Measurements from ENCODE around the gene GNG12.
A peak's percentile ranks its signal among the peaks of the same experiment; 100 is the strongest.
"Not testable (repeated sequence)": the region's sequence is repeated elsewhere in the genome, so short reads cannot be mapped to it uniquely, and the experiment has no call there.

GNG12 gene

DNA sequence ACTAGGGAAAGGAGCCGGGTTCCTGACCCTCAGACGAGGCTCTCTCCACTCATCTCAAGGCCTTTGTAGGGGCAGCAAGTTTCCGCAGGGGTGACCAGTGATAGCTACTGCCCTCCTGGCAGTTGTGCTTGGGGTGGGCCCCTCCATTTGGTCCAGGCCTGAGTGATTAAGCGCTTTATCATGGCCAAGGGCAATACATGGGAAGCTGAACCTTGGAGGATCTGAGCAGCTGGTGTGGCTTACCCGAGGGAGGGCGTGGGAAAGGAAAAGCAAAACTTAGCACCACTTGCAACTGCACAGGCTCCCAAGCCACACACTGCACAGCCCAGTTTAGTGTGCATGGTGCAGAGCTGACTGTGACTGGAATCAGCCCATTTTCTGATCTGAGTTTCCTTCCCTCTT, 100.5 kb downstream of the GNG12 start:
- no peak overlapping the region for H3K27ac Mint-ChIP-seq
- no peak overlapping the region for H3K4me3 Mint-ChIP-seq
- ATAC-seq (no peak), DNase-seq (no peak)
- no peaks in the 10 kb centered on the region for H3K9me3 Mint-ChIP-seq
- H3K27me3 Mint-ChIP-seq: peaks cover 8% of the 10 kb centered on the region
- peaks cover 26% of the 10 kb centered on the region for H3K4me1 Mint-ChIP-seq

DNA sequence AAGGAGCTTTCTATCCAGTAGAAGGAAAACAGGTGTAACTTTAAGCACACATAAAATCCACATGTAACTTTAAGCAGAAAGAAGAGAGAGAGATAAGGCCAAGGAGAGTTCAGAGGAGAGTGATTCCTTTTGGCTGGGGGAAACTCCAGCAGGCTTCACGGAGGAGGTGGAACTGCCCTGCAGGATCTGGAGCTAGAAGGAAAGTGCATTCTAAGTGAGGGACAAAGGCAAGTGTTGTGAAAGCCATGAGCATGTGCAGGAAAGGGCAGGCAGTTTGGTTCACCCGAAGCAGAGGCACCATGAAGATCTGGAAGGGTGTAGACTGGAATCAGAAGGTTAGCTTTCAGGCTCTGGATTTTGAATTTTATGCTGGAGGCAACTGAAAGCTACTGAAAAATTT, 101.9 kb downstream of the GNG12 start:
- ATAC-seq: no peak
- Mint-ChIP-seq H3K4me3 (no peak overlapping the region), H3K4me1 (peaks cover 21% of the 10 kb centered on the region), H3K27ac (no peak overlapping the region), H3K27me3 (peaks cover 8% of the 10 kb centered on the region), H3K9me3 (no peaks in the 10 kb centered on the region)
- no peak for DNase-seq

DNA sequence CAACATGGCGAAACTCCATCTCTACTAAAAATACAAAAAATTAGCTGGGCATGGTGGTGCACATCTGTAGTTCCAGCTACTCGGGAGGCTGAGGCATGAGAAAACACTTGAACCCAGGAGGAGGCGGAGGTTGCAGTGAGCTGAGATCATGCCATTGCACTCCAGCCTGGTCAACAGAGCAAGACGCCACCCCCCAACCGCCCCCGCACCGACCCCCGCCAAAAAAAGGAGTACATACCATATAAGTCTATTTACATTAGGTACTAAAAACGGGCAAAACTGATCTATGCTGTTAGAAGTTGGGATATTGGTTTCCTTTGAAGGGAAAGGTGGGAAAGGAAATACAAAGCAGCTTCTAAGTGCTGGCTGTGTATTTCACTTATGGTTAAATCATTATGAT, 103.0 kb downstream of the GNG12 start:
- peaks cover 13% of the 10 kb centered on the region for H3K4me1 Mint-ChIP-seq

DNA sequence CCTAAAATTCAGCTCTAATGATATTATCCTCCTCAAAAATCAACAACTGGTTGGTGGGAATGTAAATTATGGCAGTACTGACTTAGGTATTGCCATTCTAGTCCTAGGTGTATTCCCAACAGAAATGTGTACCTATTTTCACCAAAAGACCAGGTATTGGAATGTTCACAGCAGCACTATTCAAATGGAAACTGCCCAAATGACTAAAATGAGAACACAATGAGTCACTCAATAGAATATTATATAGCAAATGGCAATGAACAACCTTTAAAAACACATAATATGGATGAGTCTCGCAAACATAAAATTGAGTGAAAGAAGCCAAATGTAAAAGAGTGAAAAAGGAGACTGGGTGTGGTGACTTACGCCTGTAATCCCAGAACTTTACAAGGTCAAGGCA, 103.4 kb downstream of the GNG12 start:
- peak; percentile 68 for ATAC-seq

More for the DNA sequence above, 103.0 kb downstream of the GNG12 start:
- H3K9me3 Mint-ChIP-seq, H3K4me3 Mint-ChIP-seq, H3K27ac Mint-ChIP-seq, DNase-seq, H3K27me3 Mint-ChIP-seq, ATAC-seq: not testable (repeated sequence)

DNA sequence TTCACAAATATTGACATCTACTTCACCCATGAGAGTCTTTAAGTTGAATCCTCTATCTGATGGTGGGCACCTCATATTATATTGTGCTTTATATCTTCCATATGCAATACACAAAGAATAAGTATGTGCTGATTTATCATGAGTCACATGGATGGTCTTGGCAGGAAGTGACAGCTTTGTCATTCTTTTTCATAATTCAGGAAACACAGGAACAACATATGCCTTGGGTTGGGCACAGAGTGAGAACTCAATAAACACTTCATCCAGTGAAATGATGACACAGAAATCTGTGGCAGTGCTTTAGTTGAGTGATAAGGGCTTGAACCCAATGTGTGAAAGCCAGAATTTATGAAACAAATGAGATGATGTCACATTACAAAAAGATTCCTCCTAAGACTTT, 107.0 kb downstream of the GNG12 start:
- Mint-ChIP-seq H3K27ac (no peak overlapping the region), H3K27me3 (peaks cover 8% of the 10 kb centered on the region), H3K9me3 (no peaks in the 10 kb centered on the region), H3K4me3 (no peak overlapping the region), H3K4me1 (peaks cover 6% of the 10 kb centered on the region)
- DNase-seq: no peak
- no peak for ATAC-seq

More for the DNA sequence above, 103.4 kb downstream of the GNG12 start:
- H3K4me3 Mint-ChIP-seq: no peak overlapping the region
- no peaks in the 10 kb centered on the region for H3K9me3 Mint-ChIP-seq
- peaks cover 13% of the 10 kb centered on the region for H3K4me1 Mint-ChIP-seq
- no peak overlapping the region for H3K27ac Mint-ChIP-seq
- DNase-seq: no peak
- H3K27me3 Mint-ChIP-seq: peaks cover 8% of the 10 kb centered on the region

DNA sequence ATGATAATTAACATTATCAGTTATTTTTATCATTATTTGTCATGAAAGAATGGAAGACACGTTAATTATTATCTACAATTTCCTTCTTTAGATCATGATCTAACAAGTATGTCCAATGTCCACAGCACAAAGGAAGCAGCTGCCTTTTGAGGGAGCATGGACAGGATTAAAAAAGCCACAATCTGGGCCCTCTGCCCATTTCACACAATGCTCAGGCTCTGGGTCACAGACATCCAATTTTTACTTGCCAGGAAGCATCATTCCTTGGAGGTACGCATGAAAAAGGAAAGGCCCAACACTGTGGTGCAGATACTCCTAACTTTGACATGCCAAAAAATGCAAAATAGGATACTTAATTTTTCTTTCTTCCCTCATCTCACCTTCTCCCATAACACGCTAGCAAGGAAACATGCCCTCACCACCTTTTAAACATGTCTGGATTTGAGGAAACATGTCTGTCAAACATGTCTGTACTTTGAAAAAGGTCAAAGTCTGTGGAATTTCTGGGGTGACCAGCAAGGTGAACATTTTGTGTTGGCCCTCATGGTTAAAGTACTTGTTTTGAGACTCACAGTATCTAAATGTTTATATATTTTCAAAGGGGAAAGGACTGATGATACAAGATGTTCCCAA, 108.2 kb downstream of the GNG12 start:
- no peak for ATAC-seq
- Mint-ChIP-seq H3K4me1 (peaks cover 6% of the 10 kb centered on the region), H3K27me3 (peaks cover 8% of the 10 kb centered on the region), H3K9me3 (no peaks in the 10 kb centered on the region), H3K27ac (peak overlapping the region in 1 of 2 donors; percentile 54), H3K4me3 (no peak overlapping the region)
- no peak for DNase-seq

DNA sequence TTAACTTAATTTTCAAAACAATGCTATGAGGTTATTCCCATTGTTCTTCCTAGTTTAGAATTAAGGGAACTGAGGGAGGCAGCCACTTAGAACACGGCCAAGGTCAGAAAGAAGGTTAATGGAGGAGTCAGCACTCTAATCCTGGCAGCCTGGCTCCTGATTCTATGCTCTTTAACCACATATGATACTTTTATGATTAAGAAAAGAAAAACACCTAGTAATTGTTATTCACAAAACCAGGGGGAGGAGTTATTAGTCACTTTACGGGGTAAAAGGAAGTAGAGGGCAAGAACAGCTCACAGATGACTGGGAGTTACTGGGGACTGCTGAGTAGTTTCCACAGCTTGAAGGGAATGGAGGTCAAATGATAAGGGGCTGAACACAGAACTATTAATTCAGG, 109.6 kb downstream of the GNG12 start:
- Mint-ChIP-seq H3K27ac (no peak overlapping the region), H3K27me3 (peaks cover 6% of the 10 kb centered on the region), H3K9me3 (no peaks in the 10 kb centered on the region), H3K4me1 (no peaks in the 10 kb centered on the region), H3K4me3 (no peak overlapping the region)
- peak in 1 of 2 donors; percentile 26 for DNase-seq
- ATAC-seq: peak; percentile 96

DNA sequence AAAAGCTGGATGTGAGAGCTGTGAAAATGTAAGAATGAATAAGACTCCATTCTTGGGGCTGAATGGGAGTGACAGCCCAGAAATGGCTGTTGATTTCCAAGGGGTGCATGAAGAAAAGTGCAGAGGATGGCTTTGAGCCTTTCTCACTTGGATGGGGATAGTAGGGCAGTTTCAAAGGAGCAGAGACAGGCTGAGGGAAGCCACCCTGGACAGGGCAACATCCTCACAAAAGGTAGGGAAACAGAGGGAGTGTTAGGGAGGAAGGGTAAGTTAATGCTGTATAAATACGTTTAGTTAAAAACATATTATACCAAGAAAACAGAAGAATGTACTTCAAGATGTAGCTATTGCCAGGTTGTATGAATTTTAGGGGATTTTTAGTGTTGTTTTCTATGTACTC, 110.1 kb downstream of the GNG12 start:
- Mint-ChIP-seq H3K27me3 (peaks cover 1% of the 10 kb centered on the region), H3K27ac (no peak overlapping the region), H3K9me3 (no peaks in the 10 kb centered on the region), H3K4me1 (no peaks in the 10 kb centered on the region), H3K4me3 (no peak overlapping the region)
- no peak for ATAC-seq
- DNase-seq: no peak

DNA sequence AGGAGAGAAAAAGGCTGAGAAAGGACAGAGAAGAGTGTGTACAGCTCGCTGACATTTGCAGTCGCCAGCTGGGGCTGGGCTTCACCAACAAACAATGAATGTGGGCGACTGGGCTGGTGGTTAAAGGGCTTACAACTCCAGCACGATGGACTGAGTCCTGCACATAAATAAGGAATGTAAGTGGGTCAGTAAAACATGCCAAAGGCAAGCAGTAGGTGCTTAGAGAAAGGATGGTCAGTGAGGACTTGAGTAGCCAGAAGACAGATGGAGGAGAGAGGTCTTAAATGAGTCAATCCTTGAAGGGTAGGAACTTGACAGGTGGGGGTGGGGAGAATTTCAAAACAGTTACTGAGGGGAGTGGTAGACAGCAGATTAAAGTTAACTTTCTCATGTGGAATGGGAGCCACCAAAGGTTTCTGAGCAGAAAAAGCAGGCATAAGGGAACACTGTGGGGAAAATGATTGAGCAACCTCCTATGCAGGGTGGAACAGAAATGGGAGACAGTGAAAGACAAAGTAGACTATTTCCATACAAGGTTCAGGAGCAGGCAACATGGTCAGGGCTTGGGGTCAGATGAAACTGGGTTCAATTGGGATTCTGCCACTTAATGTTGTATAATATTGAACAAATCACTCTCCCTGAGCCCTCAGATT, 110.8 kb downstream of the GNG12 start:
- Mint-ChIP-seq H3K9me3 (no peaks in the 10 kb centered on the region), H3K4me1 (no peaks in the 10 kb centered on the region), H3K4me3 (no peak overlapping the region), H3K27me3 (no peaks in the 10 kb centered on the region), H3K27ac (no peak overlapping the region)
- DNase-seq (no peak), ATAC-seq (no peak)

DNA sequence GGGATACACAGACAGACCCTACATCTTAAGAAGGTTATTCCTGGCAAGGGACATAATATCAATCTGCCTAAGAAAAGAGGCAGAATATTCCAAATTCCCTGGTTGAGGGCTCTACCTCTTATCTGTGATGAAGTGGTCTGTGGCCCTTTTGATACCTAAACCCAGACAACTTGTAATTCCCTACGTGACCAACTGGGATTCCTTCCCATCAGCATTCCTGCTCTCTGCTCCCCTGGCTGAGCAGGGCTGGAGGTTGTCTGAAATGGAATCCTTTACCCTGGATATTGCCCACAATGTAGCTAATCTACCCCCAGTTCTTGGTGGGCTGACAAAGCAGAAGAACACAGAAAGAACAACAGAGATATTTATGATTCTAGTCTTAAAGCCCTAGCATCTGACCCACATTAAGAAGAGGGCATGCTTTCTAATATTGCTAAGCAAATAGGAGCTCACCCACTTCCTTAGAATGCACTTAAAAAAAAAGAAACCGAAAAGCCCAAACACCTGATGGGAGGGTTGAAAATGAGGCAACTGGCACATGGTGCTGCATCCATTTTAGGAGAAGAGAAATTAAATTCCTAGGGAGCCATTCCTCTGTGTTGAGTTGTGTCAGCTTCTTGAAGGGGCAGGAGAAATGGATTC, 111.5 kb downstream of the GNG12 start:
- no peak for DNase-seq
- ATAC-seq: no peak
- Mint-ChIP-seq H3K27me3 (no peaks in the 10 kb centered on the region), H3K4me1 (no peaks in the 10 kb centered on the region), H3K27ac (no peak overlapping the region), H3K4me3 (no peak overlapping the region), H3K9me3 (no peaks in the 10 kb centered on the region)

DNA sequence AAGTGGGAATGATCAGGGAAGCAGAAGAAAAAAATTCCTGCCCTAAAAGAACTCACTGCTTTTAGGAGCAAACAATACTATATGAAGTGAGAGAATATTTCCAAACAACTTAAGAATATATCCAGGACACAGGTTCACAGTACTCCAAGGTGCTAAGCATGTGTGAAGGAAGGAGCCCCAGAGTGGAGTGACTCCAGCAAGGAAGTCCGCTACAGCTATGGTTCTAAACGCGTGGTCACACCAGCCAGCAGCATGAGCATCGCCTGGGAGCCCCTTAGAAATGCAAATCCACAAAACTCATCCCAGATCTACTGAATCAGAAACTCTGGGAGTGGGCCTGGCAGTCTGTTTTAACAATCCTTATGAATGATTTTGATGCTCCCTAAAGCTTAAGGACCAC, 112.2 kb downstream of the GNG12 start:
- no peaks in the 10 kb centered on the region for H3K4me1 Mint-ChIP-seq
- H3K27ac Mint-ChIP-seq: no peak overlapping the region
- H3K27me3 Mint-ChIP-seq: no peaks in the 10 kb centered on the region
- ATAC-seq: no peak
- H3K4me3 Mint-ChIP-seq: no peak overlapping the region
- DNase-seq: no peak
- H3K9me3 Mint-ChIP-seq: no peaks in the 10 kb centered on the region

DNA sequence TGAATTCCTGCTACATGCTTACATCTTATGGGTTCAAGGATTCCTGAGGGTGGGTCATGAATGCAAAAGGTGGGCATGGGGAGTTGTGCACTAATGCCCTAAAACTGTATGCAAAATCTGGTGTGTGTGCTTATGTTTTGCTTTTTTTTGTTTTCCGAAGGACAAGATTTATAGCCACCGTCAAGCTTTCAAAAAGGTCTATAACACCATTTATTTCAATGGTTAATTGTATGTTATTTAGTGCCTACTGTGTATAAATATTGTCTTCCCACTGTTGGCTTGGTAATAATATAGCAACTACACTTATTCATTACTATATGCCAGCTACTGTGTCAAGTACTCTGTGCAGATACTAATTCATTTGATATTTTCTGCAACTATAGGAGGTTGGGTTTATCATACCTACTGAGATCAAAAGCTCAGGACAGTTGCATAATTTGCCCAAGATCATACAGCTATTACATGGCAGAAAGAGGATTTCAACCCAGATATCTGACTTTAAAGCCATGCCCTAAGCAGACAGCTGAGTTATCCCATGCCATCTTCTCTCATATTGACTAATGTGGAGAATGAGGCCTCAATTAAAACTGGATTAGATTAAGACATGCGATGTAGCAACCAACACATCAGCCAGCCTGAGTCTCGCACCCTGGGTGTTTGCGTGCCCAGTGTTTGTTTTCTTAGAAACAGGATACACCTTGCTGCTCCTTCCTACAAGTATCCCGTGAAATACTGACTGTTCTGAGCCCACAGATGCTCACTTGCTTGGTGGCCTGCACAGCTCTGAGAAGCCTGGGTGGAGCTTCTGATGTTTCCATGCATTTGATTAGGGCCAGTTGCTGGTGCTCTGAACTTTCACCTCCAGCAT, 113.7 kb downstream of the GNG12 start:
- Mint-ChIP-seq H3K27me3 (no peaks in the 10 kb centered on the region), H3K9me3 (no peaks in the 10 kb centered on the region), H3K4me1 (no peaks in the 10 kb centered on the region), H3K4me3 (no peak overlapping the region), H3K27ac (no peak overlapping the region)
- ATAC-seq (no peak), DNase-seq (no peak)

DNA sequence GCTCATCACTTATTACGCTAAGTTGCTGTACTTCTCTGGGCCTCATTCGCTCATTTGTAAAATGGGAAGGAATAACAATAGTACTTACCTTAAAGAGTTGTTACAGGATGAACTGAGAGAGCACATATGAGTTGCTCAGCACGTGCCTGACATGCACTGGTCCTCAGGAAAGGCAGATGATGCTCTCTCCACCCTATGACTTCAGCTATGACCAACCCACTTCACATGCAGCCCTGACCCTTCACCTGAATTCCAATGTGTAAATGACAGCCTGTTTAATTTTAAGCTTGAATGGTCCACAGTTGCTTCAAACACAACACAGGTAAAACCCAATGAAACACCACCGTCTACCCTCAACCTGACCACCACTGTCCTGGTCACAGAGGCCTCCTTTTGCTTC, 115.4 kb downstream of the GNG12 start:
- no peak for ATAC-seq
- Mint-ChIP-seq H3K4me3 (no peak overlapping the region), H3K9me3 (no peaks in the 10 kb centered on the region), H3K27ac (no peak overlapping the region), H3K27me3 (no peaks in the 10 kb centered on the region), H3K4me1 (no peaks in the 10 kb centered on the region)
- DNase-seq: no peak

DNA sequence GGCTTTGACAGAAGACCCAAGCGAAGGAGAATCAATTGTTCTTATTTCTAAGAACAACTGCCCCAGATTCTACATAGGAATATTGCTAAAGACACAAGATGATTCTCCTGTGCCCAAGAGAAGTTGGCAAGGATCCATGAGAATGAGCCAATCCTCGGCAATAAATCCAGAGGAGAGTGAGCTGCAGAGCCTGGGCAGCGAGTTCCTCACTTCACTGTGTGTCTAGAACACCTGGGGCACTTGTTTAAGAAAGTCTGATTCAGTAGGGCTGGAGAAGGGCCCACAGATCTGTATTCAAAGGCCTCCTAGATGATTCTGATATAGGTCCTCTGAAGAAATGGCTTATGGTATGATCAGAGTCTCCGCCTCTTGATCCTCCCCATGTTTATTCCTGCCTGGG, 116.5 kb downstream of the GNG12 start:
- Mint-ChIP-seq H3K4me1 (no peaks in the 10 kb centered on the region), H3K27me3 (no peaks in the 10 kb centered on the region), H3K27ac (no peak overlapping the region), H3K9me3 (no peaks in the 10 kb centered on the region), H3K4me3 (no peak overlapping the region)
- no peak for DNase-seq
- no peak for ATAC-seq

DNA sequence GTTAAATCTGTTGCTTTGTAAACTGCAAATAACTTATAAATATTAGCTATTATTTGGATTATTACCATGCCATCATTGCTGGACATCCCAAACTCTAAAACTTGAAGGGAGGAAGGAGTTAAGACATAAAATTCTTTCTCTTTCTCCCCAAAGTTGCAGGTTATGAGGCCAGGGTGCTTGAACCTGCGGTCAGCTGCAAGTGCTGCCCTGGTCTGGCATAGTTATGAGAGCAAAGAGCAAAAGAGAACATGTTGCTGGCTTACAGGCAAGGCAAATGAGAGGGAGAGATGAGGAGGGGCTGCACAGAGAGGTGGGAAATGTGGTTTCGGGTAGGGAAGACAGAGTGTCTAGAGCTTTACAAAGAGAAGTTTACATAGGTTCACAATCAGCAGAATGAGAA, 117.4 kb downstream of the GNG12 start:
- Mint-ChIP-seq H3K27me3 (no peaks in the 10 kb centered on the region), H3K4me3 (no peak overlapping the region), H3K4me1 (no peaks in the 10 kb centered on the region), H3K27ac (no peak overlapping the region), H3K9me3 (no peaks in the 10 kb centered on the region)
- no peak for DNase-seq
- ATAC-seq: no peak
